HPDE6-E6E7 (cell line): ENCODE results near the gene IQCN.
"Not testable (repeated sequence)": the region's sequence is repeated elsewhere in the genome, so short reads cannot be mapped to it uniquely, and the experiment has no call there.

Source experiments
- DNase-seq: peaks from one replicate; pipeline ENCODE4 v3.0.0; 2011; ENCODE audit warnings: missing footprints; ENCODE audit errors: extremely low spot score

IQCN gene

DNA sequence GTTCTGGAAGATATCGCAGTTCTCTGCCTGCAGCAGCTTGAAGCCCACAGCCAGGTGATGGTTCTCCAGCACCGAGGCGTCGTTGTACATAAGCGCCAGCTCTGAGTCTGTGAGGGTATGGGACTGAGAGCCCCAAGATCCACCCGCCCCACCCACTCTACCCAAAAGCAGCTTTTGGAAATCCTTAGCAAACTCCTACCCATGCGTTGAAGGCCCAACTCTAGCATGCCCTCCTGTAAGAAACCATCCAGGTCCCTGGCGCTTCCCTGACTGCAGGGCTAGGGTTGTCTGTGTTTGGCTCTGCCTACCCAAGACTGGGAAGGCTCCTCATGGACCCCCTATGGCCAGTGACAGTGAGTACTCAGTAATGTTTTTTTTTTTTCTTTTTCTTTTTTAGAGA lies 57.5 kb downstream of the IQCN start:
- no peak for DNase-seq

DNA sequence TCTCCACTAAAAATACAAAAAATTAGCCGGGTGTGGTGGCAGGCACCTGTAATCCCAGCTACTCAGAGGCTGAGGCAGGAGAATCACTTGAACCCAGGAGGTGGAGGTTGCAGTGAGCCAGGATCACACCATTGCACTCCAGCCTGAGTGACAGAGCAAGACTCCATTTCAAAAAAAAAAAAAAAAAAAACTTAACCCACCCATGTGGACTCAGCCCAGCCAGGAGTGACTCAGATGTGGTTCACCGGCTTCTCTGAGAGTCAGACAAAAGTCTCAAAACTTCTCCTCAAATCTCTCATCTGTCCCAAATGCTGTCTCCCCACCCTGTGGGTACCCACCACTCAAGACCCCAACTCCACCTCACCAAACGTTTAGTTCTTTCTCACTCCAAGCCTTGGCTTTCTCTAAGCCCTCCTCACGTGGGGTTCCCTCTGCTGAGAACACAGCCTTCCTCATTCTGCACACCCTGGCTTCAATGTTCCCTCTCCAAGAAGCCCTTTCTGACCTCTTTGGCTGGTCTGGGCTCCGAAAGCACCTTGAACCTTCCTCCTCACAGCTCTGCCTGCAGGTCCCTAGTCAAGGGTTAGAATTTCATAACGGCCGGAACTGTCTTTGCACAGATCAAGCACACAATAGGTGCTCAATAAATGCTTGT lies 59.3 kb downstream of the IQCN start:
- DNase-seq: no peak

DNA sequence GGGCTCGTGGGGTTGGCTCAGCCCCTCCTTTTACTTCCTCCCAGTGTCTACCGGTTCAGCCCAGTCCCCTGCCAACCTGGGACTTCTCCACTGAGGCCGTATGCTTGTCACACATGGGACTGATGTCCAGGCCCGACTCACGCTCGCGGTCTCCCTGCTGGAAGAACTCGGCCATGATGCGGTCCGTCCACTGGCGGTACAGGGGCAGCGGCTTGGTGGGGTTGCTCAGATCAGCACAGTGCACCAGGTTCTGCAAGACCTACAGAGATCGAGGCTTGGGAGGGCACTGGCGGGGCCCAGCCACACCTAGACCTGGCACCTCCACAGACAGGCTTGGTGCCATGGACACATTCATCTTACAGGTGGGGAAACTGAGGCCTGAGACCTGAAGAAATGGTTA lies 62.6 kb downstream of the IQCN start:
- DNase-seq: no peak

DNA sequence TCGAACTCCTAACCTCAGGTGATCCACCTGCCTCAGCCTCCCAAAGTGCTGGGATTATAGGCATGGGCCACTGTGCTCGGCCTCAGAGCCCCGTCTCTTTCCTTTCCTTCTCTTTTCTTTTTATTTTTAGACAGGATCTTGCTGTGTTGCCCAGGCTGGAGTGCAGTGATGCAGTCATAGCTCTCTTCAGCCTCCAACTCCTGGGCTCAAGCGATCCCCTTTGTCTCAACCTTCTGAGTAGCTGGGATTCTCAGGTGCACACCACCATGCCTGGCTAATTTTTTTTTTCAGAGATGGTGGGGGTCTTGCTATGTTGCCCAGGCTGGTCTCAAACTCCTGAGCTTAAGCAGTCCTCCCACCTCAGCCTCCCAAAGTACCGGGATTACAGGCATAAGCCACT lies 64.3 kb downstream of the IQCN start:
- DNase-seq: not testable (repeated sequence)

DNA sequence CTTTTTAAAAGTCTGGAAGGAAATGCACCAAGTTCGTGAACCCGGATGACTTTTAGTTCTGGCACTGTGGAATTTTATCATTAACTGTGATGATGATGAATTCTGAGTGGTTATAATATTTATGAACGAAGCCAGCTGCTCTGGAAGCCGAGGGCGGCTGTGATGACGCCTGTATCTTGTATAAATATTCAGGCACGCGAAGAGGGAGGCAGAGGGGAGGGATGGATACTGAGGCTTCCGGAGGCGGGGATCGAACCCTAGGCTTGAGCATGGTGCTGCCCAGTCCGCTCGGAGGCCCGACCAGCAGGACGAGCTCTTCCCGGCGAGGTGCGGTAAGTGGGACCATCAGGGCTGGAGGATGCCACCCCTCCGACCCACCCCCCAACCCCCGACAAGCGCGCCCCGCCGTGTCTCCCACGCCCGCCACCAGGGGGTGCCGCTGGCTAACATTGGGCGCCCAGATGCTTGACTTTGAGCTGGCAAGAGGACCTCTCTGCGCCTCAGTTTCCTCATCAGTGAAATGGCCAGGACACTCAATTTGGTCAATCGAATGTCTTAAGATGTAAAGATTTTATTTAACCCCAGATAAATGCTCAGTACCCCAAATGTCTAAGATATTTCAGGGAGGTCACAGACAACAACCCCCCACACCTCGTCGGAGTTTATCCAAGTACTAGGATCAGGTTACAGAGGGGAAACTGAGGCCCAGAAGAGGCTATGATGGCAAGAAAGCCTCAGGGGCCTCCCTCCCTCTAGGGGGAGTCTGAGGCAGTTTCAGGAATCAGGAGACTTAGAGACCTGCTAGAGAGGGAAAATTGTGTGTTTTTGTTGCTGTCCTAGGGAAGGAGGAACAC lies 65.9 kb downstream of the IQCN start:
- no peak for DNase-seq
